ENCODE results near the gene NR2F1.

NR2F1 gene

DNA sequence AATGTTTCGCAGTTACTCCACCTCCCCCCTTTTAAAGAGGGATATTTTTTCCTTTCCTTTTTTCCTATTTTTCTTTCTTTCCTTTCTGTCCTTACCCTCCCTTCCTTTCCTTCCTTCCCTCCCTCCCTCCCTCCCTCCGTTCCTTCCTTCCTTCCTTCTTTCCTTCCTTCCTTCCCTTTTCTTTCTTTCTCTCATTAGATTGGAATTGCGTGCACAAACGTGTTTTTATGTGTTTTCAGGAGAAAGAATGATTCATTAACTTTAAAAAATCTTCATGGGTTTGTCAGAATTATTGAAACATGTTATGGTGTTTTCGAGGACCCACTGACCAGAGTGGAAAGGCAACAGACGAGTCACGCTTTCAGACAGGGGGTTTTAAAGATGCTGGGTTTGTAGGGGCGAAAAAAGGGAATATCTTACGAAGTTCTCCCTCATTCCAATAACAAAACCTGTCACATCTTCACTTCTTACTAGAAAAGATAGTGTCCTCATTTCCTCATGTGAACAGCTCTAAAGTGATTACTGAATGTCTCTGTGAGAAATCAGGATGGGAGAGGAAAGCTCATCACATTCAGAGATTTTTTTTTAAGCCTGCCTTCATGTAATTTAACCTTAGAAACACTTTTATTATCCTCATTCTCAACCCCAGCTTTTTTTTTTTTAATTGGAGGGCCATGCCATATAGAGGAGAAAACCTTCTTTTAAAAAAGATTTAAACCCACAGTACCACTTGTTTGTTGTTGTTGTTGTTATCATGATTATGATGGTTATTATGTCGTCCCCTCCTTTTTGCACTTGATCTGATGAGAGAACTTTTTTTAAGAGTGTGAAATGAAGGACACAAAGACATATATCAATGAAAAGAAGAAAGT lies 21.9 kb downstream of the NR2F1 start:
- no peak for DNase-seq

DNA sequence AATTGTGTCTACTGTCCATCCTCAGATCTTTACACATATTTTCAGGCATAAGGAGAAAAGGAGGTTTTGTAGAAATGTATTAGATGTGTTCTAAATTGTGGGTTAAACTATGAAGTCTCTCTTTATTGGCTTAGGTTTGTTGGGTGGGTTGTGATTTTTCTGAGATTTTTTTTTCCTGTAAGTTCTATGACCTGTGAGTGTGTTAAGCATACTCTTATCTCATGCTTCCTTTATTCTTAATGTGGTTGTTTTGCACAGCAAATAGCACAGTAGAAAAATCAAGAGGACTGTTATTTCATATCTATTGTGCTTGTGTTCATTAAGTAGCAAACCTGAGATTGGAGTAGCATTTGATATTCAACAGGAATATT lies 23.3 kb downstream of the NR2F1 start:
- DNase-seq, result no peak

GRCh38 chr5:93607367-93608258 lies 24.6 kb downstream of the NR2F1 start:
- peak; percentile 97 for DNase-seq

DNA sequence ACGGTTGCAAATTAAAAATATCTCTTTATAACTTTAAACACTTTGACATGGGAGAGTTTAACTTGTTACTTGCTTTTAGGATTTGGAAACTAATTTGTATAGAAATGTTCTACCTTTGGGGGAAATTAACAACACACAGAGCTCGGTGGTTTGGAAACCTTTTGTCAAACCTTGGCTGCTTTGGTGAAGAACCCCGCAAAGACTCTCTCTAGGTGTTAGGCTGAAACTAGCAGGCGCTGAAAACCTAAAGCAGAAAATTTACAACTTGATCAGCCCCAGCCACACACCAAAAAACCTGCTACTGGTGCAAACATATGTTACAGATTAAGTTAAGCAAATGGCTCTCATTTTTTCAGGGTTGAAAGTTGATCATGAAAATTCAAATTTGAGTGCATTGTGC lies 25.8 kb downstream of the NR2F1 start:
- no peak for DNase-seq

- peak; percentile 94 for DNase-seq
Observed at GRCh38 chr5:93609762-93610161, 26.7 kb downstream of the NR2F1 start.

DNA sequence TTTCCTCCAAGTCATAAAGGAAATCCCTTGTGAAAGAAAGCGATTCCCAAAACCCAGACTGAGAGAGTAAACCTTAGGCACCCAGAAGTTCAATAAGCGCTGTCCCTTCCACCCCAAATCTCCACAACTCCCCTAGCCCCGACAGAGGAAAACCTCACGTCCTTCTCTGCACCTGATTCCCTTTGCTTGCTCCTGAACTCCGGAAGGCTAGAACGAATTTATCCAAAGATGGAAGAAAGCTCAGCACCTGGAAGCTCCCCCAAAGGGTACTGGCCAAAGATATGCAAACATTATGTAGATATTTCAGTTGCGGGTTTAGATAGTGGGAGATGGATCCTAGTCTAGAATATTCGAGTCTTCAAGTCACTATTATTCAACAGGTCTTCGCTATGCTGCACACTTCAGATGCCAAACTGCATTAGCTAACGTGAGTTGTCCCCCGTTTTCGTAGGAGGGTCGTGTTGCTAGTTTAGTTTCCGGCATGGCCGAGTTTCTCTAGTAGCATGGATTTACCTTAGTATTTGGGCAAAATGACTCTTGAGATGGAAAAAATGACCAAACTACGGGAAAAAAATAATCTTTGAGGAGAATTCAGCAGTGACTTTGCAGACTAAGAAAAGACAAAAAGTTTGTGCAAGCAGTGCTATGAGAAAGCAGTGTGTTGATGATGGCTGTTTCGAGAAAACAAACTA lies 27.7 kb downstream of the NR2F1 start:
- DNase-seq, result no peak

GRCh38 chr5:93611273-93611975 lies 28.4 kb downstream of the NR2F1 start:
- DNase-seq, result no peak

DNA sequence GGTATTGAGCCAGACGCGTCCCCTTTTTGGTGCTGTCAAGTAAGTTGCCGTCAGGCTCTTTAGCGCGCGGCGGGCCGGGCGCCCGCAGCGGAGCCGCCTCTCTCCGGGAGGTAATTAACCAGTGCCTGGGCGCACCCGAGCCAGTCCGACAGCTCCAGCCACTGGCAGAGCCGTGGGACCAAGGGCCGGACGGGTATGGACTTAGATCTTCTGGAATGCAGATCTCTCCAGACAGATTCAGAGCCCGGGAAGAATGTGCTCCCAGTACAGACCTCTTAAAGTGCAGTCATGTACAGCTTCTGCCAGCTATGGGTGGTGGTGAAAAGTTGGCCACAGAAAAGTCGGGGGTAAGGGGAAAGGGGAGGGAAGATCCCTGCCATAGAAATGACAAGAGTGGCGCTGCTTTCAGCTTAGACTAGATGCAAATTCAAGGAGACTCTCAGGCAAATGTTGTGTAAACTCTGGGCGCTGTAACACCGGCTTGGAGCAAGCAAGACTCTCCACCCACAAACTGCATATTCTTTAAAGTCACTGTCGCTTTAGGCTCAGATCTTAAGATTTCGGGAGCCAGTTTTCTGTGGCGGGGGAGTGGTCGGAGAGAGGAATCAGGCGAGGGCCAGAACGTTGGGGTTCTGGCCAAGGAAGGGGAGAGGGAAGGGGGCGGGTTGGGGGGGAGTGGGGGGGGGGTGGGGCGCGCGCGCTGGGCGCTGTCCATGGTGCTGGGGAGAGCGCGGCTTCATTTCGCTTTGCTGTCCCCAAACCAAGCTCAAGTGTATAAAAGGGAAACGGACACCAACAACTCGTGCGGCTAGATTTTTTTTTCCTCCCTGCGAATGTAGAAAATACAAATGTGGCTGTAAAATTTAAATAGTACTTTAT lies 29.2 kb downstream of the NR2F1 start:
- peak; percentile 94 for DNase-seq

DNA sequence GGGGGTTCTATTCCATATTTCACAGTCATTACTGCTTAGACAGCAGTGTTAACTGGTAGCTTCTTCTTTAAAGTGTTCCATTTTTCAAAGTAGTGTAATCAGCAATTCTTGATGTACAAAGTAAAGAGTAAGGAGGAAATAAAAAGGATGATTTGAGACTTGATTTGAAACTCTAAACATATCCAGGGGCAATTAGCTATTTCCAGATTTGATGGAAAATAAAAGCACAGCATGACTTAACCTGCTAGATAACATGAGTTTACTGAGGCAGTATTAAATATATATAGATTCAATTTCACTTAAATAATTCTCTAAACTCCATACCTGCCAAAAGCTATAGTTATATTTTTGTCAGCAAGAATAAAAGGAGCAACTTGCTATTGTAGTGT lies 29.8 kb downstream of the NR2F1 start:
- no peak for DNase-seq

DNA sequence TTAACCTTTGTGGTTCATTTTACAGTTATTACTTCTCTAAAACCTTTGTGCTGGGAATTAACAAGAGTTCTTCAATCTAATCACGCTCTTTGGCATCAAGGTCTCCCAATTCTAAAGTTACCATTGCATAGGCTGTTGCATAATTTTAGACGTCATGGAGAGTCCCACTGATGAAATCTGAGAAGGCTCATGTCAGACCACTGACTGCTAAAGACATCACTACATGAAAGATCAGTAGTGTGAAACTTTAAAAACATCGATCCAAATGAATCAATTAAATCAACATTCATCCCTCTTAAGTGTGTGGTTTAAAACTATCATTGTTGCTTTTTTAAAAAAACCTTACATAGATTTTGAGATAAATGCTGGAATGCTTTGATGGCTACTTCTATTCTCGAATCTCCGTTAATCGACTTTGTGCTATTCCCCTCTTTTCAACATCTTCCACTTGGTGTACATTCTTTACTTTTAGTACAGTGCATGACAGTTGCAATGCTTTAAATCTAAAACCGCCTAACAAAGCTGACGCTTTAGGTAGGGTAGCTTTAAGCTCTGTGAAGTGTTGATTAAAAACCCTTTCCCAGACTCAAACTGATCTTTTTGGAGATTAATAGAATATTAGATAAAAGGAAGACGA lies 33.6 kb downstream of the NR2F1 start:
- DNase-seq, result no peak

GRCh38 chr5:93620487-93621326 lies 37.7 kb downstream of the NR2F1 start:
- peak; percentile 98 for DNase-seq

GRCh38 chr5:93621327-93621798 lies 38.3 kb downstream of the NR2F1 start:
- DNase-seq, result peak; percentile 99

DNA sequence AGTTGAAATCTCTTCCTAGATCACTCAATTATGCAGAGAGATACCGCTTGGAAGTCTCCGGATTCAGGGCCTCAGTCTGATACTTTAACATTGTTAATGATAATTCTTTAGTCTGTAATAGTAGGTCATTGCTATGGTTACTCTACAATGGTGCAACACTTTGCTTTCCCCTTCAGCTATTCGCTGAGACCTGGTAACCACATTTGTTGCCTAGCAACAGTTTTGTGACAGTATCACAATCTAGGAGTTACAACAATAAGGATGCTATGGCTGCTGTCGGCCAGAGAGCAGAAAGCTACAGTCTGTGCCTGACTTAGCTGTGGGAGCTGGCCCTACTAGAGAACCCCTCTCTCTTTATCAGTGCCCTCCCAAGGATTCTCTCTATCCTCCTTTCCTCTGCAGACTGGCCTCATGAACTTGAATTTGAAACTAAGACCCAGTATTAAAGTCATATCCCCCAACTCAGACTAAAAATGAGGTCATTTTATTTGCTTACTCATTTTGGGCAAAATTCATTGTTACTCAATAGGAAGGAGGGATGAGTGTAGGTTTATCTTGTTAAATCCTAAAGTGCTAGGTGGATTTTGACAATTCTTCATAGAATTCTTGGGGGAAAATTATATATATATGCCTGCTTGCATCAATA lies 39.3 kb downstream of the NR2F1 start:
- peak; percentile 96 for DNase-seq

GRCh38 chr5:93623153-93623552 lies 40.1 kb downstream of the NR2F1 start:
- DNase-seq, result no peak

DNA sequence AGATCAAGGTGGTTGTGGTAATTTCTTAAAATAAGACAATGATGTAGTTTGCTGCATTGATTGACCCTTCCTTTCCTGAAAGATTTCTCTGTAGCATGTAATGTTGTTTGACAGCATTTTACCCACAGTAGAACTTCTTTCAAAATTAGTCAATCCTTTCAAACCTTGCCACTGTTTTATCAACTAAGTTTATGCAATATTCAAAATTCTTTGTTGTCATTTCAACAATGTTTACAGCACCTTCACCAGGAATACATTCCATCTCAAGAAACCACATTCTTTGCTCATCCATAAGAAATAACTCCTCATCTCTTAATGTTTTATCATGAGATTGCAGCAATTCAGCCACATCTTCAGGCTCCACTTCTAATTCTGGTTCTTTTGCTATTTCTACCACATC lies 43.8 kb downstream of the NR2F1 start:
- no peak for DNase-seq

GRCh38 chr5:93632327-93632726 lies 49.3 kb downstream of the NR2F1 start:
- no peak for DNase-seq

GRCh38 chr5:93635991-93636390 lies 53.0 kb downstream of the NR2F1 start:
- no peak for DNase-seq

DNA sequence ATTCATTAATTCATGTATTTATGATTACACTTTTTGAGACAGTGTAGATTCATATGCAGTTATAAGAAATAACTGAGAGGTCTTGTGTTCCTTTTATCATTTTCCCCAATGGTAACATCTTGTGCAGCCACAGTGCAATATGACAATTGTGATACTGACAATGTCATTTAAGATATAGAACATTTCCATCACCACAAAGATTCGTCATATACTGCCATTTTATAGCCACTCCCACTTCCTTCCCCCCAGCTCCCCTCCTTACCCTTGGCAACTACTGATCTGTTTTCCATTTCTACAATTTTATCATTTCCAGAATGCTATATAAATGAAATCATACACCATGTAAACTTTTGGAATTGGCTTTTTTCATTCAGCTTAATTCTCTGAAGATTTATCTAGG lies 53.8 kb downstream of the NR2F1 start:
- DNase-seq, result no peak

- no peak for DNase-seq
Observed at GRCh38 chr5:93637697-93638096, 54.7 kb downstream of the NR2F1 start.

DNA sequence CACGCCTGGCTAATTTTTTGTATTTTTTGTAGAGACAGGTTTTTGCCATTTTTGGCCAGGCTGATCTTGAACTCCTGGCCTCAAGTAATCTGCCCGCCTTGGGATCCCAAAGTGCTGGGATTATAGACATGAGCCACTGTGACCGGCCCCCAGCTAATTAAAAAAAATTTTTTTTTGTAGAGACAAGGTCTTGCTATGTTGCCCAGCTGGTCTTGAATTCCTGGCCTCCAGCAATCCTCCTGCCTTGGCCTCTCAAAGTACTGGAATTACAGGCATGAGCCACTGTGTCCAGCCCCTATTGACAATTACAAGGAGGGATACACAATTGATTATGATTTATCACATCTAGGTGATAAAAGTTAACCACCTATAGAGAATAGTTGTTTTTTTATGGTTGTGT lies 59.5 kb downstream of the NR2F1 start:
- DNase-seq, result no peak
